Hepatocyte (in vitro differentiated cells): ENCODE data around the gene ACTA2. TPM values are rescaled to one million over a fixed set of nuclear protein-coding genes. Genes with fewer than 3 reads are reported as not detected.

ENCODE experiments used
- DNase-seq: peaks from one replicate; pipeline ENCODE4 v3.0.0-alpha.2; 2016; ENCODE audit warnings: low spot score
- H2AFZ ChIP-seq: fragments of 200-600 bp; sonication (generic); 2 replicates; pipeline ENCODE4 v1.6.0; 2016; ENCODE audit warnings: antibody characterized with exemption, mild to moderate bottlenecking
- H3K27ac ChIP-seq: fragments of 200-600 bp; sonication (generic); 2 replicates; pipeline ENCODE4 v1.5.1; 2016; ENCODE audit warnings: mild to moderate bottlenecking
- H3K27me3 ChIP-seq: fragments of 200-600 bp; sonication (generic); 2 replicates; pipeline ENCODE4 v1.6.1; 2016
- H3K36me3 ChIP-seq: fragments of 200-600 bp; sonication (generic); replicated peaks from 2 replicates; pipeline ENCODE4 v1.5.1; 2016; ENCODE audit warnings: low read depth; ENCODE audit not compliant: insufficient read depth
- H3K4me1 ChIP-seq: fragments of 200-600 bp; sonication (generic); 2 replicates; pipeline ENCODE4 v1.5.1; 2016; ENCODE audit warnings: mild to moderate bottlenecking, moderate library complexity; ENCODE audit not compliant: insufficient read depth
- H3K4me2 ChIP-seq: fragments of 200-600 bp; sonication (generic); 2 replicates; pipeline ENCODE4 v1.6.0; 2016
- H3K4me3 ChIP-seq: fragments of 200-600 bp; sonication (generic); 2 replicates; pipeline ENCODE4 v1.5.1; 2016; ENCODE audit warnings: mild to moderate bottlenecking
- H3K79me2 ChIP-seq: fragments of 200-600 bp; sonication (generic); 2 replicates; pipeline ENCODE4 v1.6.0; 2017; ENCODE audit warnings: mild to moderate bottlenecking
- H3K9me2 ChIP-seq: fragments of 200-600 bp; sonication (generic); replicated peaks from 2 replicates; pipeline ENCODE4 v1.6.0; 2017; ENCODE audit warnings: mild to moderate bottlenecking; ENCODE audit not compliant: insufficient read depth
- H3K9me3 ChIP-seq: fragments of 200-600 bp; sonication (generic); 2 replicates; pipeline ENCODE4 v1.5.1; 2016; ENCODE audit warnings: low read depth, mild to moderate bottlenecking
- H4K20me1 ChIP-seq: fragments of 200-600 bp; sonication (generic); 2 replicates; pipeline ENCODE4 v1.6.0; 2016; ENCODE audit warnings: mild to moderate bottlenecking; ENCODE audit not compliant: insufficient read depth, poor library complexity, severe bottlenecking
- EZH2 ChIP-seq: fragments of 200-600 bp; sonication (generic); IDR thresholded peaks from 2 replicates; pipeline ENCODE4 v1.6.1; 2016; ENCODE audit warnings: antibody characterized with exemption, mild to moderate bottlenecking, borderline replicate concordance
- EZH2phosphoT487 ChIP-seq: fragments of 200-600 bp; sonication (generic); IDR thresholded peaks from one replicate; pipeline ENCODE4 v1.6.1; 2018; ENCODE audit warnings: antibody characterized with exemption, mild to moderate bottlenecking, low read depth, moderate library complexity; ENCODE audit not compliant: unreplicated experiment, severe bottlenecking
- WGBS: methylation state at CpG from one replicate; pipeline ENCODE4 v1.1.6; 2016; ENCODE audit warnings: low lambda C conversion rate; ENCODE audit errors: missing lambda C conversion rate; 5-methylcytosine and 5-hydroxymethylcytosine counted together
- polyA plus RNA-seq: library from polyadenylated mRNA; unstranded; fragments of >200 nt; fragmentation: Nextera tagmentation; extraction: Ambion mirVana; gene quantifications from 2 replicates; pipeline ENCODE4 v1.2.1, GENCODE V29; 2016
- total RNA-seq: library from RNA; depleted of rRNA; stranded (reverse); fragments of >200 nt; gene quantifications from 2 replicates; pipeline ENCODE4 v1.2.3, GENCODE V29; 2014
- TF ChIP-seq, protein P1 (sequence below): fragments of 200-600 bp; sonication (generic); IDR thresholded peaks from 2 replicates; pipeline ENCODE4 v1.5.1; 2016; ENCODE audit warnings: antibody characterized with exemption, mild to moderate bottlenecking; ENCODE audit not compliant: poor library complexity

Gene ACTA2
- total and polyA plus RNA-seq, 2 experiments from 2014 or later, result 207 to 218 TPM

GRCh38 chr10:88908194-88908593, 44.4 kb downstream of the ACTA2 start:
- Histone ChIP-seq H3K36me3 (no peaks in the 10 kb centered on the region), H3K27ac (no peak overlapping the region), H3K4me3 (no peak overlapping the region), H3K4me2 (no peak overlapping the region), H3K9me2 (no peaks in the 10 kb centered on the region), H3K4me1 (peaks cover 4% of the 10 kb centered on the region), H3K27me3 (no peaks in the 10 kb centered on the region), H2AFZ (no peak overlapping the region), H3K79me2 (no peaks in the 10 kb centered on the region), H4K20me1 (no peaks in the 10 kb centered on the region), H3K9me3 (no peaks in the 10 kb centered on the region)
- no peak for DNase-seq
- no peak for TF ChIP-seq EZH2
- TF ChIP-seq, protein P1, sequence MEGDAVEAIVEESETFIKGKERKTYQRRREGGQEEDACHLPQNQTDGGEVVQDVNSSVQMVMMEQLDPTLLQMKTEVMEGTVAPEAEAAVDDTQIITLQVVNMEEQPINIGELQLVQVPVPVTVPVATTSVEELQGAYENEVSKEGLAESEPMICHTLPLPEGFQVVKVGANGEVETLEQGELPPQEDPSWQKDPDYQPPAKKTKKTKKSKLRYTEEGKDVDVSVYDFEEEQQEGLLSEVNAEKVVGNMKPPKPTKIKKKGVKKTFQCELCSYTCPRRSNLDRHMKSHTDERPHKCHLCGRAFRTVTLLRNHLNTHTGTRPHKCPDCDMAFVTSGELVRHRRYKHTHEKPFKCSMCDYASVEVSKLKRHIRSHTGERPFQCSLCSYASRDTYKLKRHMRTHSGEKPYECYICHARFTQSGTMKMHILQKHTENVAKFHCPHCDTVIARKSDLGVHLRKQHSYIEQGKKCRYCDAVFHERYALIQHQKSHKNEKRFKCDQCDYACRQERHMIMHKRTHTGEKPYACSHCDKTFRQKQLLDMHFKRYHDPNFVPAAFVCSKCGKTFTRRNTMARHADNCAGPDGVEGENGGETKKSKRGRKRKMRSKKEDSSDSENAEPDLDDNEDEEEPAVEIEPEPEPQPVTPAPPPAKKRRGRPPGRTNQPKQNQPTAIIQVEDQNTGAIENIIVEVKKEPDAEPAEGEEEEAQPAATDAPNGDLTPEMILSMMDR, result no peak
- no peak for TF ChIP-seq EZH2phosphoT487
- WGBS, result 78% methylated on average over 4 of the region's 4 CpGs

GRCh38 chr10:88906921-88907320, 45.7 kb downstream of the ACTA2 start:
- no peak overlapping the region for H3K4me3 ChIP-seq
- H3K9me3 ChIP-seq, result no peaks in the 10 kb centered on the region
- no peaks in the 10 kb centered on the region for H3K27me3 ChIP-seq
- no peaks in the 10 kb centered on the region for H4K20me1 ChIP-seq
- H3K36me3 ChIP-seq, result no peaks in the 10 kb centered on the region
- DNase-seq, result no peak
- H3K4me1 ChIP-seq, result peaks cover 4% of the 10 kb centered on the region
- 55% methylated on average over 1 of the region's 1 CpG for WGBS
- H3K27ac ChIP-seq, result no peak overlapping the region
- H2AFZ ChIP-seq, result no peak overlapping the region
- H3K4me2 ChIP-seq, result no peak overlapping the region
- no peaks in the 10 kb centered on the region for H3K9me2 ChIP-seq
- TF ChIP-seq EZH2 (no peak), EZH2phosphoT487 (no peak)
- TF ChIP-seq, protein P1, result no peak
- peaks cover under 1% of the 10 kb centered on the region for H3K79me2 ChIP-seq

GRCh38 chr10:88903715-88904114, 48.9 kb downstream of the ACTA2 start:
- TF ChIP-seq EZH2phosphoT487, result no peak
- no peak overlapping the region for H3K4me3 ChIP-seq

DNA sequence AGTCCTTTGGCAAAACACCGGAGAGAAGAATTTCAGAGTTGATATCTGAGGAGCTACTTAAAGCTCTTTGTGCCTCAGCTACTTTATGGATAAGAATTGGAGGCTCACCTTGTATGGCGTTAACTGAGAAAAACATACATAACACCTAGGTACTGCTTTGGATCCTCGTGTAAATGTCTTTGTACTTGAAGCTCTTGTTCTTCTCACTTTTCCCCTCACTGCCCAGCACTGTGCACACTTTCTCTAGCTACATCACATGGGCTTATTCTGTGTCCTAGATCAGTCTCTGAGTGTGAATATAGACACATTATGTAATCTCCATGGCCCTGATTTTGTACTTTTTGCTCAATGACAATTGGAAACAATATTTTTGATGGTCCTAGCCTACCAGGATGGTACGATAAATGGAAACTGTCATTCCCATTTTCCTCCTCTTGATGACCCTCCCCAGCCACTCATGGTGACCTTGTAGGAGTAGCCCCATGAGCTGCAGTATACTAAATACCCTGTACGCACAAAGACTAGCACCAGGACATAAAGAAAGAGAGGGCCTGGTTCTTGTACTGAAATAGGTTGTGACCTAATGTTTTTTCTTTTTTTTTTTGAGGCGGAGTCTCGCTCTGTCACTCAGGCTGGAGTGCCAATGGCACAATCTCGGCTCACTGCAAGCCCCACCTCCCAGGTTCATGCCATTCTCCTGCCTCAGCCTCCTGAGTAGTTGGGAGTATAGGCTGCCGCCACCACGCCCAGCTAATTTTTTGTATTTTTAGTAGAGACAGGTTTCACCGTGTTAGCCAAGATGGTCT, 50.4 kb downstream of the ACTA2 start:
- Histone ChIP-seq H3K4me1 (peaks cover 24% of the 10 kb centered on the region), H4K20me1 (no peaks in the 10 kb centered on the region), H2AFZ (no peak overlapping the region), H3K79me2 (peaks cover 9% of the 10 kb centered on the region), H3K9me2 (no peaks in the 10 kb centered on the region), H3K9me3 (no peaks in the 10 kb centered on the region), H3K4me2 (no peak overlapping the region), H3K36me3 (no peaks in the 10 kb centered on the region), H3K27me3 (no peaks in the 10 kb centered on the region), H3K27ac (peak overlapping the region; percentile 76), H3K4me3 (no peak overlapping the region)
- TF ChIP-seq, protein P1, result no peak
- TF ChIP-seq EZH2 (no peak), EZH2phosphoT487 (no peak)
- no peak for DNase-seq
- WGBS, result 97% methylated on average over 11 of the region's 11 CpGs

More at GRCh38 chr10:88903715-88904114, 48.9 kb downstream of the ACTA2 start:
- Histone ChIP-seq H3K9me2 (no peaks in the 10 kb centered on the region), H3K36me3 (no peaks in the 10 kb centered on the region), H3K9me3 (no peaks in the 10 kb centered on the region), H3K4me1 (peaks cover 15% of the 10 kb centered on the region), H3K4me2 (peak overlapping the region; percentile 9), H3K27ac (peak overlapping the region; percentile 76), H3K79me2 (peaks cover 9% of the 10 kb centered on the region), H4K20me1 (no peaks in the 10 kb centered on the region), H2AFZ (no peak overlapping the region), H3K27me3 (no peaks in the 10 kb centered on the region)
- peak; percentile 31 for DNase-seq
- 40% methylated on average over 3 of the region's 3 CpGs for WGBS
